ENCODE measurements around the gene CRYBG3.
"Not testable (repeated sequence)": the region's sequence is repeated elsewhere in the genome, so short reads cannot be mapped to it uniquely, and the experiment has no call there.

Gene CRYBG3

DNA sequence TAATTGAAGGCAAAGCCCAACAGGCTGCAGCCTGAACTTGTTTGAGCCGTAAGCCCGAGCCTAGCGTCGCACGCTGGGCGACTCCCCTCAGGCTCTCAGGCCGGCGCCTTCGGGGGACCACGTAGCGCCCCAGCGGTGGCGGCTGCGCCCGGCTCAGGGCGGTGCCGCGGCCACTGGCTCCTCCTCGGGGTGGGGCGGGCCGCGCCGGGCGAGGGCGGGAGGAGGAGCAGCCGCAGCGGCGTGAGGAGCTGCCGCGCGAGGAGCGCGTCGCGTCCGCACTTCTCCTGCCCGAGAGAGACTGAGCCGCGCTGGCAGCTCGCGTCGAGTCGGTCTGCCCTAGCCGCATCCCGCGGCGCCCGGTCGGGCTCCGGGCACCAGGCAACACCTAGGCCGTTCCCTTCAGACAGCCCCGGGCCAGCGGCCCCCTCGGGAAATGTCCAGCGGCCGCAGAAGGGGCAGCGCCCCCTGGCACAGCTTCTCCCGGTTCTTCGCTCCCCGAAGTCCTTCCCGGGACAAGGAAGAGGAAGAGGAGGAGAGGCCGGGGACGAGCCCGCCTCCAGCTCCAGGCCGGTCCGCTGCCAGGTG is at the start of gene CRYBG3:
Gene CRYBG3, plus strand, starts transcription at position 238 of the 585 bp plus-strand sequence. Its CDS starts 196 bp downstream, at position 434.
- peak; percentile 83 for DNase-seq

DNA sequence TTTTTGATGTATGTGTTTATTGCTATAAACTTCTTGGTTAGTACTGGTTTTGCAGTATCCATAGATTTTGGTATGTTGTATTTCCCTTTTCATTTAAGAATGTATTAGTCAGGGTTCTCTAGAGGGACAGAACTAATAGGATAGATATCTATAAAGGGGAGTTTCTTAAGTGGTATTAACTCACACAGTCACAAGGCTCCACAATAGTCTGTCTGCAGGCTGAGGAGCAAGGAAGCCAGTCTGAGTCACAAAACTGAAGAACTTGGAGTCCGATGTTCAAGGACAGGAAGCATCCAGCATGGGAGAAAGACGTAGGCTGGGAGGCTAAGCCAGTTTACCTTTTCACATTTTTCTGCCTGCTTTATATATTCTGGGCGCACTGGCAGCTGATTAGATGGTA is 48.9 kb upstream of the CRYBG3 start:
- DNase-seq: no peak

DNA sequence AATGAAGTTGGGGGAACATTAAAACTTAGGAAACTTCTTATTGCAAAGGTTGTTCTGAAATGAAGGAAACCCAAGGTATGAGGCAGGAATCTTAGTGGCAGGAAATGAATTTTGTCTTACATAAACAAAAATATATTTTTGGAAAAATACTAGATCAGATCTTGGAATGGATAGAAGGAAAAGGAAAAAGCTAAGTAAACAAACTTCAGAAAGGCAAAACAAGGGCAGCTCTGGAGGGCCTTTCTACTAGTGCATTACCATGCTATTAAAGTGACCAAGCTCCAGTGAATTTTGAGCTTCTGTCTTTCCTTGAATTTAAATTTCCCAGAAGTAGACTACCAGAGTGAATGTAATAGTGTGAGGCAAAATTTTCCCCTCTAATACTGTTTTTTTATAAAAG is 43.7 kb upstream of the CRYBG3 start:
- DNase-seq: no peak

DNA sequence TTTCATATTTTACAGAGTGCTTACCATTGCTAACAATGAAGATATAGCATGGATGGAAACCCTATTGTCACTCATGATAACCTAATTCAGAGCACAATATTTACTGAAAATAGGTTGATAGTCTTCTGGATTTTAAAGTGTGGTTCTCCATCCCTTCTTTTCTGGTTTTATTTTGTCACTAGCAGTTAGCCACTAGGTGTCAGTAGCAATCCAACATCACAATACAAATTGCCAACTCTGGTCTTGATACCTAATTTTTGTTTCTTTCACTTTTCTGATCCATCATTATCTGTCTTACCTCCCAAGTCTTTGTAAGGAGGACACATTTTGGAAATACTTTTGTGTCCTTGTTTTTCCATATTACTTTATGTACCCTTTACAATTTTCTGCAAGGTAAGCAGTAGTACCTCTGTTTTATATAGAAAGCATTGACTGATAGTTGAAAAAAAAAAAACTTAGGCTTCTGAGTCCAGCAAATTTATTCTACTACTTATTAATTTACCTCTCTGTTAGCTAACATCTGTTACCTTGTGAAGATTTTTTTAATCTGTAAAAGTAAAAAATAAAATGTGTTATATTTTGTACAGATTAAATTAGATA is 28.3 kb upstream of the CRYBG3 start:
- DNase-seq: peak; percentile 50

DNA sequence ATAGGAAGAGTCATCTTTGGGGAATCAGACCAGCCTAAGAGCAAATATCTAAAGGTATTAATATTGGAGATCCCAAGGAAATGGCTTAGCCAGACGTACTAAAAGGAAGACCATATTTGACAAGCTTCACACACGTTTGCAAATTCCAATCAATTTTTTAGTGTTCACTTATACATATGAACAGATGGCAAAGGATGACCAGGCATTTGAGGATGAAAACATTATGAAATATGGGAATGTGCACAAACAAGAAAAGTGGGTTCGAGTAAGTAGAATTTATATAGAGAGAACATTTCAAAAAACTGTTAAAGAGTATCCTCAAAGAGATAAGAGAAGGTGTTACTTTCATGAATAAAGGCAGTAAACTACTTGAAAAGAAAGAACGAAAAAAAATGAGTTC is 25.9 kb upstream of the CRYBG3 start:
- DNase-seq: no peak

DNA sequence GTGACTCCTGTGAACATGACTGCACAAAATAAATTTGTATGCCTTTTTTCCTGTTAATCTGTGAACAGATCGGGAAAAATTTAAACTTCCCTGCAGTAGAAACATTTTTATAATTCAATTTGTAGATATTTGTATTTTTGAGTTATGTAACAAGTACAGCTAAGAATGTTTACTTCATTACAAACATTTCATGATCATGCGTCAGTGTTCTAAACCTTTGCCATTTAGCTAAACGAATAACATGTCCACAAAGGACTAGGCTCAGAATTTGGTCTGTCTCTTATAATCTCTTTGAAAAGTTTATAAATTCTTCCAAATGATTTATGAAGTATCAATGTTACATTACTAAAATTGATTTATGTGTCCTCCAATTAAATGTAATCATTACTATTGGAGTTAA is 17.3 kb upstream of the CRYBG3 start:
- no peak for DNase-seq

DNA sequence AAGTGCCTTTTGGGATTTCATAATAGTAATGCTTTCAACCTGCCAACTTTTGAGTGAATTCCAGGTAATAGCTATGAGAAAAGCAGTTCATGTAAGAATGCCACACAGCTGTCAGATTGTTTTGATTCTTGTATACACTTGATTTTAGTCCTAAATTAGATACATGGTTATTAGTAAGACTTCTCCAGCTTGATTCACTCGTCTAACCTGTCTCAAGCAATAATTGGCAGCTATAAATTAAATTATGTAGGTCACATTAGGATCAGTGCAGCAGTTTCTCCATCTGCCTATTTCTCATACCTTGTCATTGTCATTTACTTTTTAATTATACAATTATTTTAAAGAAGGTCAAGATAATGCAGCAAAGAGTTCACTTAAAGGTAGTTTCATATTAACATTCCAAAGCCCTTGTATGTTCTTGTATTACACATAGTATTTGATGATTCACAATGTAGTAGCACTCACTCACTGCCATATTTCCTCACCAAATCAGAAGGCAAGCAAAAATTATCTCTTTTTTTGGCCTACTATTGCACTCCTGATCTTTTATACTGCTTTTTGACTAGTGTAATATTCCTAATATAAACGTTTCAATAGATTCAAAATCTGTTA is 10.9 kb upstream of the CRYBG3 start:
- no peak for DNase-seq

DNA sequence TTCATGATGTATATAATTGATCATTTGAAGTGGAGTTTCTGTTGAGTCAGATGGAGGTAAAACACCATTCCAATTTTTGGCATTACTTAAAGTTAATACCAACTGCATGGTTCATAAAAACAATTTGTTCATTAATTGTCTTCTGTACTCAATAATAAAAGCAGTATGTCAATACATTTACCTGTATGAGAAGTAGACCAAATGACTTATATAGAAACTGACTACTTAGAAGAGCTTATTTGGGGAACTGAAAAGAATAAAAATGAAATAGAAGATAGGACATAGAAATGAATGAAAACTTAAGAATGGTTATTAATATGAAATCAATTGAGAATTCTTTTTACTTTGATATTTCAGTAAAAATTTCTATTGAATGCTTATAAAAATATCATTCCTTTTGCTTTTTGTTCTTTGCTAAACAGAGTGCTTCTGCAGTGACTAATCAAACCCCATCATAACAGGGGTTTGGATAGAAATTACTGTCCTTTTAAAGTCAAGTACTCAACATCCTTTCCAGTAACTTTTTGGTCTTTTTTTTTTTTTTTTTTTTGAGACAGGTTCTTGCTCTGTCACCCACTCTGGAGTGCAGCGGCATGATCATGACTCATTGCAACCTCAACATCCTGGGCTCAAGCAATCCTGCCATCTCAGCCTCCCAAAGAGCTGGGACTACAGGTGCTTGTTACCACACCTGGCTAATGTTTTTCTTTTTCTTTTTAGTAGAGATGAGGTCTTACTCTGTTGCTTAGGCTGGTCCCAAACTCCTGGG is 6.5 kb upstream of the CRYBG3 start:
- DNase-seq: no peak

DNA sequence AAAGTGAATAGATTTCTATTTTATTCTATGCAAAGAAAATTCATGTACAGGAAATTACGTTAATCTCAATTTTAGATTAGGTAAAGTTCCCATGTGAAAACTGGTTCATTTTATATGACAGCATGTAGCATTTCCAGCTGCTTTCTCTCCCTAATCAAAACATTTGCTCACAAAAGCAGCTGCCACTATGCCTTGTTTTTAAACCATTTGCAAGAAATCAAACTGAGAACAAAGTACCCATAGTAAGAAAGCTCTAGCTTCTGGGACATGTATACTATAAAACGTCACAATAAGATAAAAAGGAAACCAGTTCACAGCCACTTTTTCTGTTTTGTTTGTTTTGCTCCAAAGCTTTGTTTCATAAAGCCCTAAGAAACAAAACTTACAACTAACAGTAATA is 5.0 kb upstream of the CRYBG3 start:
- no peak for DNase-seq

DNA sequence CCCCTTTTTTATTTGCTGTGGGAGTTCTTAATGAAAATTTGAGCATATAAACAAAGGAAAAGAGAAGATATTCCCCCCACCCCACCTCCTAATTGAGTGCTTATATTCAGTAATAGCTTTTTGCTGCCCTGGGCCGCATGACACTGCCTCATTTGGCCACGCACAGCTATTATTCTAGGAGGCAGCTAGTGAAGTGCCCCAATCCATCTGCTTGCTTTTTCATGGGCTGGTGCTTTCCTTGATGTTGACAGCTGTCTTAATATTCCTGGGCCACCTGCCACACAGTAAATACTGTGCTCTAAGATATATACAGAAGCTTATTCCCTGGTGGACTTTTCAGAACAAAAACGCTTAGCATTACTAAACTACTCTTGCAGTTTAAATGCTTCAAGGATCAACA is 3.8 kb upstream of the CRYBG3 start:
- peak; percentile 99 for DNase-seq

DNA sequence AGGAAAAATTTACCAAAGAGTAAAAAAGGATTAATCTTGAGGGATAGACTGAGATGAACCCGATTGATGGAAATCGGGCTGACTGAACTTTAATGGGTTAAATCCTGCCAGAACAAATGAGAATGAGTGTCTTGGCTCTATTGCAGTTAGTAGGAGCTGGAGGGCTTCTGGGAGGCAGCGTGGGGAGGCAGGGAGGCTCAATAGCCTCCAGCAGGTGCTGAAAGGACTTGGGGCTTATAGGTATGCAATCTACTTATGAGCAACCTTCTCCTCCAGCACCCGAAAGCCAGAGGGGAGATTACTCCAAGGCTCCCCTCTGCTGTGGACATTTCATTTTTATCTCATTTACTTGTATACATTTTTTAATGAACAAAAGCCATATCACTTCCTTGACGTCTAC is 1.0 kb upstream of the CRYBG3 start:
- DNase-seq: no peak

DNA sequence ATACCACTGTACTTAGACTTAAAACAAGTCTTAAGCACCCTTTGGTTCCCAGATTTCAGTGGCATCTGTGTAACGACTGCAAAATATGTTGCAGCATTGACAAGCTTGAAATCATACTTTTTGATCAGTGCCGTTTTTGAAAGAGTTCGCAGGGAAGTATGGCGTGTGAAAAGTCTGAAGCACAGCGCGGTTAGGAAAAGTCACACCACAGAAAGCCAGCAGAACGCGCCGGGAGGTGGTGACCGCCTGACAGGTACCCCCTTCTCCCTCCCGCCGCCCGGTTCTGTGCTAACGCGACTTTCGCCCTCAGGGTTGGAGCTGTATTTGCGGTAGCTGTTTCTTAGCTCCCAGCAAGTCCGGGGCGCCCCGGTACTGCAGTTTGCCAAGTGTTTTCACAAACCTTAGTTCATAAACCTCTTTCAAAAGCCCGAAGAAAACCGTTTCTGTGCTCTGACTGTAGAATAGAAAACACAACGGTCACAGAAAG is 481 bp upstream of the CRYBG3 start:
- peak; percentile 56 for DNase-seq

DNA sequence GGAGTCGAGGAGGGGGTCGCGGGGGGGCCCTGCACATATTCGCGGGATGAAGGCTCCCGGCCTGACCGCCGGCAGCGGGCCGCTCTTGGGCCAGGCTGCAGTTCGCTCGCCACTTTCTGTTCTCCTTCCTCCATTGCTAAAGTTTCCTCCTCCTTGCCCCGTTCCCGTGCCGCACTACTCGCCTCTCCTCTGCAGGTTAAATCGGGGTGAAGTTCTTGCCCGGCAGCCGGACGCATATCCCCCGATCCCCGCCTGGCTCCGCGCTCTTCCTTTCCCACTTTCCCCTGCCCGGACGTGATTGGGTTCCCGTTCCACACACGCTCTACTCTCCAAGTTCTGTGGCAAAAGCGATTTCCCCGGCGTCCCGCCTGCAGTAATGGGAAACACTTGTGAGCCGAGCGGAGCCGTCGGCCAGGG is 556 bp downstream of the CRYBG3 start:
- DNase-seq: no peak

DNA sequence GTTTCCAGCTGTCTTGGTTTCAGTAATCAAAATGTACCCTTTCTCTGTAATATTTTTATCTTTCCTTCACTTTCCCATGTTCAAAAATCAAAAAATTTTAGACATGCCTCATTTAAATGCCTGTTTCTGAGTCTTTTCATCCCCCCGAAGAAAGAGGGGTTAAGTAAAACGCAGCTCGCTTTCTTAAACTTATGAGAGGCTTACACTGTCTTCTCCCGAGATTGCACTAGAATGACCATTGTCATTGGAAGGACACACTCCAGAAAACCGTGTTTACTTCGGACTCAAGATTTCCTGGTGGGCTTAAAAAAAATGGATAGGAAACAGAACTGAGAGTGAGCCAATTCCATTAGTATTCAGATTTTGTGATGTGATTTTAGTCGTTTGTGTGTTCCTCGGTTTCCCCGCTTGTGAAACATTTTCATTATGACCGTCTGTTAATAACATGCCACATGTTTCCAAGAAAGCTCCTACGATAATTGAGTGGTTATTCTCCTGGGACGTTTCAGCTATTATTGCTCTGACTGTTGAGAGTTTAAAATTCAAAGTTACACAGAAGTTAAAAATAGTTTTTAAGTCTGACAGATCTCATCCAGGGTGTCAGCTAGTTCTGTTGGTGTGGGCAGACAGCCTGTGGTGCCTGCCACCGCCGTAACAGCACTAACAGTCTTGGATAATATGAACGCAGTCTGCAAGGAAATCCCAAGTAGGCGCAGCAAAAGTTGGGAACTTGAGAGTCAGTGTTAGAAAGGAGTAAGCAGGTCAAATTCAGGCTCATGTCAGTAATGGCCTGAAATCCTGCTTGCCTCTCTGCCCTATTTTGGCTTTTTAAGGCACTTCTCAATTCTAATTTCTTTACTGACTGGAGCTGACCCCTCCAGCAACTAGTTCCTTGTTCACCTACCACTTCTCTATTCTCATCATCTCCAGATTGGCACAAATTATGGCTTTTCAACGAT is 1.5 kb downstream of the CRYBG3 start:
- no peak for DNase-seq

DNA sequence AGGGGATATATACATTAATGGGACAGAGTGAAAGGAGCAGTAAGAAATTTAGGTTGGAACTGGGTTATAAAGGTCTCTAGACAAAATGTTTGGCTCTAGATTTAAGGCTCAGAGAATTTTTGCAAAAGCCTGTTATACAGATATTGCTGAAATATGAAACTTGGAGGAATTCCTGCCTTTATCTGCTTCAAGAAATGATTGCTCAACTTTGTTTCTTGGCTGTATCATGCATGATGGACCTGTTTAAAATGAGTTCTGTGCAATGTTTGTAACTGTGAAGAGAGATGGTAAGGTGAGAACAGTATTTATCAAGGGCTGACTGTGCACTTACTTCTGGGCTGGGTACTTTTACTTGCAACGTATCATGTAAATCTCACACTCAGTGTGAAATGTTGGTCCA is 3.3 kb downstream of the CRYBG3 start:
- no peak for DNase-seq

DNA sequence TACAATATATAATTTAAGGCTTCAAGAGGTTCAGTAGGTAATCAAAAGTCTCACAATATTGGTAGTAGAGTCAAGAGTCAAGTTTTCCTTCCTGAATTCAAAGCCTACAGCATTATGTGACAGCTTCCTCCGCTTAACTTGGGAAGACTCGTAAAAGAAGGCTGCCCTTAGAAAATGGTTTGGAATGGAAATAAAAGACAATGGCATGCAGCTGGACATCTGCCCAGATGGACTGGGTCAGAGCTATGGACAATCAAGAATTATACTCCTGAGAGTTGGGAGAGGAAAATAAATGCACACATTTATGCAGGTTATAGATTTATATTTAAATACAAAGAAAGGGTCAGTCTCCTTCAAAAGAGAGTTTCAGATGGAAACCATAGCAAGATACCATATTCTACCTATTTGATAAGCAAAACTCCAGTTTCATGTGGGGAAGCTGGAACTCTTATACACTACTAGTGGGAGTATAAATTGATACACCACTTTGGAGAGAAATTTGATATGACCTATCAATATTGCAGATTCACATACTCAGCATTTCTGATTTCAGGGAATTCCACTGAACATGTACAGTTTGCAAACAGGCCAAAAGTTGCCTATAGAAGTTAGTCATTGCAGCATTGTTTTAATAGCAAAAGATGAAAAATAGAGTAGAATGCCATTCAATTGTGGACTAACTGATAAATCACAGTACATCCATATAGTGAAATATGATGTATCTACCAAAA is 6.1 kb downstream of the CRYBG3 start:
- DNase-seq: no peak

DNA sequence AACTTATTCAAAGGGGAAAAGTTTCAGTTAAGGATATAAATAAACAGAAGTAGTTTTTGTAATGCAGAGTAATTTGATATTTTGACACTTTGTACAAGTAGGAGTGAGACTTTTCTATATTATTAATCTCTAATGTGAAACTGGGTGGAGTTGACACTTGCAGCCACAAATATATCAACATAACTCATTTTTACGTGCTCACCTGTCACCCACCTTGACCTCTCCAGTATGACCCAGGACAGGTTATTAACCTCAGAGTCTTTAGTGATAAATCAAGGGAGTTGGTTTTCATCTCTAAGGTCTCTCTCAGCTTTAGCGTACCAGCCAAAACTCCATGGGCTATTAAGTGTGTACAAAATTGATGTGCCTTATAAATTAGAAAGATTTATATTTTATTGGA is 7.4 kb downstream of the CRYBG3 start:
- no peak for DNase-seq

DNA sequence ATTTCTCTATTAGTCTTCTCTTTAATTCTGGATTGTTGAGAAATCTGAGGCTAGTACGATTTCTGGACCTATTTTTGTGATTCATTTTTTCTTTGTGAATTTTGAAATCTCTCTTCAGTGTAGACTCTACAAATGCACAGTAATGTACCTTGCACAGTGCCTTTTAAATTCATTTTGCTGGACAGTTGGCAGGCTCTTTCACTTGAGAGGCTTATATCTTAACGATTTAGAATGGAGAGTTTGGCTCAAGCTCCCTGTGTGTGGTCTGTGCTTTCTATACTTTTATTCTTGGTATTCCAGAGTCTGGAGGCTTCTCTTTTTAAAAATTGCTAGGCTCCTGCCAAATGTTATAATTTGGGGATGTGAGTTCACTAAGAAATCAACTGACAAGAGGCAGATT is 8.8 kb downstream of the CRYBG3 start:
- DNase-seq: no peak

DNA sequence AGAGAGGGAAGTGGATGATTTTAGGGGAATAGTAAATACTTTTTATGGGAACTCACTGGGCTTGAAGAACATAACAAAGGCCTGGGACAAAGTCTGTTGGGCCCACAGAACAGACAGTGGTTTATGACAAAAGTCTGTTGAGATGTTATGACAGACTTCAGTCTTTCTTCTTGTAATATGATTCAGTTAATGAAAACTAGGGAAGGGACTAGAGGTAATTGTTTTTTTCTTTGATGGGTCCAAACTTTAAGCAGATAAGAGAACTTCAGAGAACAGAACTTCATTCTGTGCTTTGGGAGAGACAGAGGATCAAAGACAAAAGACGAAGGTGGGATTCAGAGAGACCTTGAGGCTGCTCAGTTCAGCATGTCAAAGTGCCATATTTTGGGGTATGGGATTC is 9.3 kb downstream of the CRYBG3 start:
- DNase-seq: no peak

DNA sequence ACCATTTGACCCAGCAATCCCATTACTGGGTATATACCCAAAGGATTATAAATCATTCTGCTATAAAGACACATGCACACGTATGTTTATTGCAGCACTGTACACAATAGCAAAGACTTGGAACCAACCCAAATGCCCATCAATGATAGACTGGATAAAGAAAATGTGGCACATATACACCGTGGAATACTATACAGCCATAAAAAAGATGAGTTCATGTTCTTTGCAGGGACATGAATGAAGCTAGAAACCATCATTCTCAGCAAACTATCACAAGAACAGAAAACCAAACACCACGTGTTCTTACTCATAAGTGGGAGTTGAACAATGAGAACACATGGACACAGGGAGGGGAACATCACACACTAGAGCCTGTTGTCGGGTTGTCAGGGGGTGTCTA is 11.4 kb downstream of the CRYBG3 start:
- not testable (repeated sequence) for DNase-seq

DNA sequence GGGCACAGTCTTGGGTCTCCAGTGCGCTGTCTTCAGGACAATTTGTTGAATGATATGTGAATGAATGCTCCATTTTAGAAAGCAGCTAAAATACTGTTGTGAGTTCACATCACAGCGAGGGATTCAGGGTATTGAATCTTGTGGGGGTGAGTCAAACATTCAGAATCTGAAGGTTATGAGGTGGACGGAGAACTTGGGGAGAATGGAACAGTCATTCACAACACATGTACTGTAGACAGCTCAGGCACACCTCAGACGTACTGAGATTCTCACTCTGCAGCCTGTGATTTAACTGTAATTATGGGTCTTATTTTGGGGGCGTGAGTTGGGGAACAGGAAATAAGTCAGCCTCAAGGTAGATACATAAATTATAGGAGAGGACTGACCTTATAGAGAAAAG is 13.9 kb downstream of the CRYBG3 start:
- DNase-seq: no peak

DNA sequence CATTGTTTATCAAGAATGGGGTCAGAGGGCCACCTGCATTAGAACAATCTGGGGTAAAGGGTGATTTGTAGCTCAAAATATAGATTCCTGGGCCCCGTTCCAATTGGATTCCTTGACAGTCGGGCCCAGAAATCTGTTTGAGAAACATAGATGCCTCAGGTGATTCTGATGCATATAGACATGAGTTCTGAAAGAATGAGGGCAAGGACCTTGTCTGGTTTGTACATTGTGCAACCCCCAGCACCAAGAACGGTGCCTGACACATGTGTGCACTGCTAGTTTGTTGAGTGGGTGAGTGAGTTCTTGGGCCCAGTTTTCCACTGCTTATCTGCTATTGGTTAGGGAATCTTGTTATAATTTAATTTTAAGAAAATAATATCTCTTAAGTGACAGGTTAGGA is 16.6 kb downstream of the CRYBG3 start:
- DNase-seq: no peak
